ENCODE data around the gene KLHL8. TPM values are rescaled to one million over a fixed set of nuclear protein-coding genes. Genes with fewer than 3 reads are reported as not detected.

KLHL8 gene
- total RNA-seq (10 to 100 TPM; 14.5 to 14.7 TPM), polyA plus RNA-seq (10 to 100 TPM; 10.3 to 13.7 (median 12.7) TPM), total RNA-seq (12.8 to 39.5 (median 24.8) reads per million in 6 experiments)

DNA sequence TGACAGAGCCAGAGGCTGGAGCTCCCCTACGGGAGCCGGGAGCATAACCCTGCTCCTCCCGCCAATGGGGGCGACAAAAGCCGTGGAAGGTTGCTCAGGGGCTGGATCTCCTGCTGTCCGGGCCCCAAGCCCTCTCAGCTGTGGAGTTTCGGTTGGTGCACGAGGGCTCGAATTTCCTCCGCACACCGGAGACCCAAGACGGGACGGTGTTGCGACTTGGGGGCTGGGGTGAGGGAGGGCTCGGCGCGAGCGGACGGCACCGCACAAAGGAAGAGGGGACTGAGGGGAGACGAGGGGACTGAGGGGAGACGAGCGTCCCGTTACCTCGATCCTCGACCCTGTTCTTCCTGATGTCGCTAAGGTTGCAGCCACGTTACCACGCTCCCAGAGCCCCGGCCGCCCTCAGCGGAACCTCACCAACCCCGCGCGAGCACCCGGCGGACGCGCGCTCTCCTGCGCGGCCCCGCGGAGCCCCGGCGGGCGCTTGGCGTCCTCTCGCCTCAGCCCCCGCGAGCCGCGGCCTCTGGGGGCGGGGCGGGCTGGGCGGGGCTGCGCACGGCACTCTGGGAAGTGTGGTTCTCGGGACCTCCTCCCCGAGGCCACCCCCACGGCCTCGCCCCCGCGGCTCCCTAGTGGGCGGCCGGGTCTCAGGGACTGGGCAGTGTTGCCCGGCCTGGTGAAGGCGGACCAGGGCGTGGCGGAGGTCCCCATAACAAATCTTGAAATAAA, at the start of gene KLHL8:
TSS of gene KLHL8 (minus strand) at position 525 of the 729 bp plus-strand sequence. CDS start 25,079 bp downstream, outside the sequence.
- ATAC-seq (peak; percentile 84 to 87), DNase-seq (peak; percentile 80 to 91 (median 86))
- Mint-ChIP-seq H3K9me3 (no peaks in the 10 kb centered on the region), H3K27ac (peak within 1 kb of the TSS; percentile 59 to 97 (median 96)), H3K4me1 (peaks cover 11 to 23% (median 18%) of the 10 kb centered on the region in 4 donors), H3K27me3 (no peaks in the 10 kb centered on the region), H3K4me3 (peak within 1 kb of the TSS; percentile 92 to 97 (median 94)), H3K36me3 (peaks cover 0 to 4% (median 0%) of the 10 kb centered on the region in 3 donors)
- POLR2A ChIA-PET: interaction anchor here (0.6 to 2.5 kb wide), 11 partner anchors 11 to 285 kb away, joined by 3 to 11 read pairs (median 3); partner anchors contain the start of genes AFF1, HSD17B11 and NUDT9

DNA sequence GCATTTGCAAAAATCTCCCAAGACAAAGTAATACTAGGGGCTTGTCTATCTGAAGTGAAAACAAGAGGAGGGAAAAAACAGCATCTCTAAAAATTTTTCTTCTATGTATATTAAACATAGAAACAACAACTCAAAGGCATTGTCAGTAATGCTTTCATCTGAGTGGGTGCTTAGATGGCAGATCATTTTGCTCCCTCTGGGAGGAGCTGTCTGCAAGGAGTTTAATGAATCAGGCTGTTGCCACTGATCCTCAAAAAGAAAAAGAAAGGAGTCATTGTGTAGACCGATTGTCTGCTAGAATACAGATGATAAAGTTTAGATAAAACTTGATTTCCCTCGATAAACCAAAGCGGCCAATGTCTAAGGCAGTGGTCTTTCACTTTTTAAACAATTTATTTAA, 49.7 kb upstream of the KLHL8 start:
- no peak overlapping the region for H3K27ac Mint-ChIP-seq
- no peaks in the 10 kb centered on the region for H3K4me1 Mint-ChIP-seq
- ATAC-seq: no peak

GRCh38 chr4:87268411-87268810, 48.0 kb upstream of the KLHL8 start:
- peaks cover 0 to 8% (median 0%) of the 10 kb centered on the region in 9 donors for H3K9me3 Mint-ChIP-seq
- no peak for ATAC-seq
- H3K27ac Mint-ChIP-seq: no peak overlapping the region
- POLR2A ChIA-PET: no interaction called here
- H3K27me3 Mint-ChIP-seq: peaks cover 0 to 14% (median 7%) of the 10 kb centered on the region in 5 donors
- H3K4me3 Mint-ChIP-seq: no peak overlapping the region
- no peak for DNase-seq
- peaks cover 0 to 4% (median 0%) of the 10 kb centered on the region in 3 donors for H3K36me3 Mint-ChIP-seq
- peaks cover 0 to 6% (median 0%) of the 10 kb centered on the region in 4 donors for H3K4me1 Mint-ChIP-seq

More for the DNA sequence above, 49.7 kb upstream of the KLHL8 start:
- no peak for DNase-seq
- no peak overlapping the region for H3K4me3 Mint-ChIP-seq
- peaks cover 0 to 14% (median 8%) of the 10 kb centered on the region in 5 donors for H3K27me3 Mint-ChIP-seq
- no peaks in the 10 kb centered on the region for H3K36me3 Mint-ChIP-seq
- POLR2A ChIA-PET: no interaction called here
- H3K9me3 Mint-ChIP-seq: no peaks in the 10 kb centered on the region

DNA sequence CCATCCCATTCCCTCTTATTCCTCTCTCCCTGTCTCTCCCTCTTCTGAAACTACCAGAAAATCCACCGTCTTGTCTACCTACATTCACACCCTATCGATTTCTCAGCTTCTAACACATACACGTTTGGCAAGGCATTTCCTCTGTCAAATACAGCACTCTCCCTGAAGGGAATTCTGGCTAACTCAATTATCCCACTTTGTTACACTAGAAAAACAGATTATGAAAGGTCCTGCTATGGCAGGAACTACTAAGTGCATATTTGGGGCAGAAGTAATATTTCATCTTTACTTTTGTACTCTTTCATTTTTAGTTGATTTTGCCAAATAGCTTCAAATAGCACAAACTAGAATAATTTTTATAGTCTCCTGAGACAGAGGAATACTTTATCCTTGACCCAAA, 46.6 kb upstream of the KLHL8 start:
- Mint-ChIP-seq H3K36me3 (peaks cover 0 to 8% (median 5%) of the 10 kb centered on the region in 3 donors), H3K27ac (no peak overlapping the region), H3K4me3 (no peak overlapping the region), H3K27me3 (peaks cover 0 to 11% (median 7%) of the 10 kb centered on the region in 5 donors), H3K4me1 (peaks cover 0 to 6% (median 0%) of the 10 kb centered on the region in 4 donors), H3K9me3 (peaks cover 0 to 15% (median 4%) of the 10 kb centered on the region in 9 donors)
- DNase-seq (no peak), ATAC-seq (no peak)
- POLR2A ChIA-PET: no interaction called here

DNA sequence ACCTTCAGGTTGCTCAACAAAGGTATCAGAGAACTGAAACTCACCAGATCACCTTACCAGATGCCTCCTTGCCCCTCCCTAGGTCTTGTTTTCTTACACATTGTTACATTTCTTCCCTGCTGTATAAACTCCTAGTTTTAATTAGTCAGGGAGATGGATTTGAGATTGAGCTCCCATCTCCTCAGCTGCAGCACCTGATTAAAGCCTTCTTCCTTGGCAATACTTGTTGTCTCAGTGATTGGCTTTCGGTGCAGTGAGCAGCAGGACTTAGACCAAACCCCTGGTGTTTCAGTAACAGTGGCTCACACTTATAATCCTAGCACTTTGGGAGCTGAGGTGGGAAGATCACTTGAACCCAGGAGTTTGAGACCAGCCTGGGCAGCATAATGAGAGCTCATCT, 42.5 kb upstream of the KLHL8 start:
- Mint-ChIP-seq H3K4me1 (peaks cover 0 to 6% (median 0%) of the 10 kb centered on the region in 4 donors), H3K9me3 (peaks cover 0 to 15% (median 4%) of the 10 kb centered on the region in 9 donors), H3K4me3 (no peak overlapping the region), H3K27ac (no peak overlapping the region), H3K36me3 (peaks cover 0 to 11% (median 5%) of the 10 kb centered on the region in 3 donors), H3K27me3 (peaks cover 0 to 8% (median 5%) of the 10 kb centered on the region in 5 donors)
- no peak for DNase-seq
- POLR2A ChIA-PET: interaction anchor here (0.6 kb wide), 1 partner anchor 107 kb away, joined by 3 read pairs; no protein-coding TSS in a partner anchor
- no peak for ATAC-seq

DNA sequence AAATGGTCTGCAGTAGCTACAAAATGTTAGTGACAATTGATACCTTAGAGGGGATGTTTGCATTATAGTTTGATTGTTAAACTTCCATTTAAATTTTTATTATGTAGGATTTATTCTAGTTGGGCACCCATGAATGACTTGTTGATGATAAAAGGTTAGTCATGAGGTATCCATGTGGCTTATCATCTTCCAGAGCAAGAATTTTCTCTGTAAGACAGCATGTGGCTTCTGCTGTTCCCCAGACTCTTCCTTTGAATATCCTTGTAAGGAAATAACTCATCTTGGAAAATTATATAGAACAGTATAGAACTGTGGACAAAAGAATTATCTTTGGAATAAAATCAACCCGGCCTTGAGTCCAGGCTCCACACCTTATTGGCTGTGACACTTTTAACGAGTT, 40.1 kb upstream of the KLHL8 start:
- H3K27ac Mint-ChIP-seq: no peak overlapping the region

GRCh38 chr4:87258677-87259076, 38.3 kb upstream of the KLHL8 start:
- POLR2A ChIA-PET: no interaction called here
- Mint-ChIP-seq H3K36me3 (peaks cover 0 to 12% (median 7%) of the 10 kb centered on the region in 3 donors), H3K4me3 (no peak overlapping the region), H3K4me1 (no peaks in the 10 kb centered on the region), H3K27ac (no peak overlapping the region), H3K9me3 (peaks cover 0 to 18% (median 10%) of the 10 kb centered on the region in 9 donors), H3K27me3 (peaks cover 0 to 4% (median 0%) of the 10 kb centered on the region in 5 donors)
- DNase-seq: no peak
- ATAC-seq: no peak

More for the DNA sequence above, 40.1 kb upstream of the KLHL8 start:
- ATAC-seq: no peak
- H3K4me3 Mint-ChIP-seq: no peak overlapping the region
- DNase-seq: no peak
- H3K9me3 Mint-ChIP-seq: peaks cover 0 to 21% (median 7%) of the 10 kb centered on the region in 9 donors
- H3K27me3 Mint-ChIP-seq: peaks cover 0 to 6% (median 0%) of the 10 kb centered on the region in 5 donors
- H3K36me3 Mint-ChIP-seq: peaks cover 0 to 11% (median 10%) of the 10 kb centered on the region in 3 donors
- peaks cover 0 to 6% (median 0%) of the 10 kb centered on the region in 4 donors for H3K4me1 Mint-ChIP-seq
- POLR2A ChIA-PET: no interaction called here

DNA sequence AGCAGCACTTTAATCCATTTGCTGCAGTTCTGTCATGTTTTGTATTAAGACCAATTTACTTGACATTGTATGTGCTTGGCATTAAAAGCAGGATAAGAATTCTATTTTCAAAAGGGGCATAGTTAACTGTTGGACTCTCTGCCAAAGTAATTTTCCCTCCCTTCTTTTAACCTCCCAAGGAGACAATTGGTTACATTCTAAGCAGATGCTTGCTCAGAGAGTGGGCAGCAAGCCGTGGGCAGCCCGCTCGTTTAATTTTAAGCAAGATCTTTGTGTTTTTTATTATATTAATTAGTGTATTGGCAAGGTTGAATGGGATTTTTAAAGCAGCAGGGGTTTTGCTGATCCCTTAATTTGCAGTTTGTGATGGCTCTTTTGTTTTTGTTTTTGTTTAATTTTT, 37.1 kb upstream of the KLHL8 start:
- Mint-ChIP-seq H3K36me3 (peaks cover 0 to 7% (median 2%) of the 10 kb centered on the region in 3 donors), H3K27me3 (no peaks in the 10 kb centered on the region), H3K4me1 (no peaks in the 10 kb centered on the region), H3K4me3 (no peak overlapping the region), H3K27ac (no peak overlapping the region), H3K9me3 (peaks cover 0 to 10% (median 4%) of the 10 kb centered on the region in 9 donors)
- POLR2A ChIA-PET: no interaction called here
- ATAC-seq: no peak
- no peak for DNase-seq

DNA sequence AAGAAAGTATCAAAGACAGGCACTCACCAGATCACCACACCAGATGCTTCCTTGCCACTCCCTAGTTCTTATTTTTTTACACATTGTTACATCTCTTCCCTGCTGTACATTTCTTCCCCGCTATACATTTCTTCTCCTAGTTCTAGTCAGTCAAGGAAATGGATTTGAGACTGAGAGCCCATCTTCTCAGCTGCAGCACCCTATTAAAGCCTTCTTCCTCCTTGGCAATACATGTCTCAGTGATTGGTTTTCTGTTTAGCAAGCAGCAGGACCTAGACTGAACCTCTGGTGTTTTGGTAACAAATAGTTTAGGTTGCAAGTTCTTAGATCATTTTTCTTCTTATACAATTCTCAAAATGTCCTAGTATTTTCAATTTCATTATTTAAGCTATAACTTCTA, 35.3 kb upstream of the KLHL8 start:
- ATAC-seq: no peak
- Mint-ChIP-seq H3K36me3 (peaks cover 0 to 7% (median 0%) of the 10 kb centered on the region in 3 donors), H3K27ac (no peak overlapping the region), H3K4me3 (no peak overlapping the region), H3K27me3 (no peaks in the 10 kb centered on the region), H3K9me3 (peaks cover 0 to 10% (median 4%) of the 10 kb centered on the region in 9 donors), H3K4me1 (no peaks in the 10 kb centered on the region)
- no peak for DNase-seq
- POLR2A ChIA-PET: no interaction called here

DNA sequence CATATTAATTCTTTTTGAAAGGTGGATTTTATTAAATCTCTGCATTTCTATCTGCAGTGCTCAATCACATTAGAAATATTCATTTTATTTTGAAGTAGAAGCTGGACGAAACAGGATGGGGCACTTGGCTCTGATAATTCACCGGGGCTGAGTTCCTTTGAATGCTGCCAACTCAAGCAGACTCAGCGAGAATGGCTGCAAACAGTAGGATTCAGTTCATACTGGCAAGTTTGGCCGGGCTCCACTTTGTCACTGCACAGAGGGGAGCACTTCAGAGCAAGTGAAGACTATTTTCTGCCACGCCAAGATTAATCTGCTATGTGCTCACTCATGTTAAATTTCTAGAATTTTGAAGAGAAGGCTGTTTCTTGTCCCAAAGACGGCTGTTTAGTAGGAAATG, 30.7 kb upstream of the KLHL8 start:
- Mint-ChIP-seq H3K27ac (no peak overlapping the region), H3K4me3 (no peak overlapping the region), H3K4me1 (no peaks in the 10 kb centered on the region), H3K27me3 (peaks cover 0 to 3% (median 0%) of the 10 kb centered on the region in 5 donors), H3K36me3 (peaks cover 0 to 11% (median 0%) of the 10 kb centered on the region in 3 donors), H3K9me3 (peaks cover 0 to 13% (median 5%) of the 10 kb centered on the region in 9 donors)
- ATAC-seq (no peak), DNase-seq (no peak)
- POLR2A ChIA-PET: no interaction called here

DNA sequence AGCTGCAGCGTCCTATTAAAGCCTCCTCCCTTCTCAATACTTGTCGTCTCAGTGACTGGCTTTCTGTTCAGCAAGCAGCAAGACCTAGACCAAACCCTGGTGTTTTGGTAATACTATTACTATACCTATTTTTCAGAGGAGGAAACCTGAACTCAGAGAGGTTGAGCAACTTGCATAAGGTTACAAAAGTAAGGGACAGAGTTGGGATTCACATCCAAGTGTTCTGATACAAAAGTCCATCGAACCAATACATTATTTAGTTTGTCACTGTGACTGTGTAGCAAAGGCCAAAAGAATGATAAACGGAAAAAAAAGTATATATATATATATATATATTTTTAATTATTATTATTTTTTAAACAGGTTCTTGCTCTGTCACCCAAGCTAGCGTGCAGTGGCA, 29.9 kb upstream of the KLHL8 start:
- Mint-ChIP-seq H3K36me3 (peaks cover 0 to 4% (median 0%) of the 10 kb centered on the region in 3 donors), H3K27ac (no peak overlapping the region), H3K4me1 (no peaks in the 10 kb centered on the region), H3K9me3 (peaks cover 0 to 6% (median under 1%) of the 10 kb centered on the region in 9 donors), H3K4me3 (no peak overlapping the region), H3K27me3 (peaks cover 0 to 3% (median 0%) of the 10 kb centered on the region in 5 donors)
- ATAC-seq: no peak
- POLR2A ChIA-PET: no interaction called here
- DNase-seq: no peak

- POLR2A ChIA-PET: no interaction called here
- H3K4me1 Mint-ChIP-seq: no peaks in the 10 kb centered on the region
- H3K36me3 Mint-ChIP-seq: peaks cover 0 to 7% (median 6%) of the 10 kb centered on the region in 3 donors
- DNase-seq (no peak), ATAC-seq (no peak)
- H3K27me3 Mint-ChIP-seq: peaks cover 0 to 3% (median 2%) of the 10 kb centered on the region in 5 donors
- H3K4me3 Mint-ChIP-seq: no peak overlapping the region
- no peak overlapping the region for H3K27ac Mint-ChIP-seq
- H3K9me3 Mint-ChIP-seq: peaks cover 0 to 6% (median 2%) of the 10 kb centered on the region in 9 donors
Measured at GRCh38 chr4:87249332-87250019, 29.1 kb upstream of the KLHL8 start.
